AG09319 (cell line): ENCODE measurements around the gene P2RX2.

ENCODE experiments used
- DNase-seq: peaks from one replicate; pipeline ENCODE4 v3.0.0-alpha.2; 2010; ENCODE audit warnings: low read depth; ENCODE audit errors: extremely low read depth
- TF ChIP-seq, protein P1 (sequence below): IDR thresholded peaks from 2 replicates; pipeline ENCODE4 v1.5.1; 2011; ENCODE audit warnings: low read depth, mild to moderate bottlenecking, inconsistent platforms, low read length, moderate library complexity

Gene P2RX2

DNA sequence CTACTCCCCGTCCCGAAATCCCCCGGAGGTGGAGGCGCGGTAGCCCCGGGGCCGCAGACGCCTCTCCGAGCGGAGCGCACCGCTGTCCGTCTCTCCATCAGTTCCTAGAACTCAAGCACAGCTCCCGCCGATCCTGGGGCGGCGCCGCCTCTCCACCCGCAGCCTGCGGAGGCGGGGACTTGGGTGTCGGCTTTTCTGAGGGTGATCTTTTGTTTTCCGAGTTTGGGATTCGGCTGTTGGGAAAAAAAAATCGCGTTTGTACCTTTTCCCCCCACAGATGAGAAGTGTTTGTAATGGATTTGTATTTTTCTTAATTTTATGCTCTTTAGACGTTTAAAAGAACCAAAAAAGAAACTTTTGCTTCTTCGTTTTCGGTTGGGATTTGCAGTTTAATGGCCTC lies 34.8 kb upstream of the P2RX2 start:
- DNase-seq: no peak
- TF ChIP-seq, protein P1, sequence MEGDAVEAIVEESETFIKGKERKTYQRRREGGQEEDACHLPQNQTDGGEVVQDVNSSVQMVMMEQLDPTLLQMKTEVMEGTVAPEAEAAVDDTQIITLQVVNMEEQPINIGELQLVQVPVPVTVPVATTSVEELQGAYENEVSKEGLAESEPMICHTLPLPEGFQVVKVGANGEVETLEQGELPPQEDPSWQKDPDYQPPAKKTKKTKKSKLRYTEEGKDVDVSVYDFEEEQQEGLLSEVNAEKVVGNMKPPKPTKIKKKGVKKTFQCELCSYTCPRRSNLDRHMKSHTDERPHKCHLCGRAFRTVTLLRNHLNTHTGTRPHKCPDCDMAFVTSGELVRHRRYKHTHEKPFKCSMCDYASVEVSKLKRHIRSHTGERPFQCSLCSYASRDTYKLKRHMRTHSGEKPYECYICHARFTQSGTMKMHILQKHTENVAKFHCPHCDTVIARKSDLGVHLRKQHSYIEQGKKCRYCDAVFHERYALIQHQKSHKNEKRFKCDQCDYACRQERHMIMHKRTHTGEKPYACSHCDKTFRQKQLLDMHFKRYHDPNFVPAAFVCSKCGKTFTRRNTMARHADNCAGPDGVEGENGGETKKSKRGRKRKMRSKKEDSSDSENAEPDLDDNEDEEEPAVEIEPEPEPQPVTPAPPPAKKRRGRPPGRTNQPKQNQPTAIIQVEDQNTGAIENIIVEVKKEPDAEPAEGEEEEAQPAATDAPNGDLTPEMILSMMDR: no peak

DNA sequence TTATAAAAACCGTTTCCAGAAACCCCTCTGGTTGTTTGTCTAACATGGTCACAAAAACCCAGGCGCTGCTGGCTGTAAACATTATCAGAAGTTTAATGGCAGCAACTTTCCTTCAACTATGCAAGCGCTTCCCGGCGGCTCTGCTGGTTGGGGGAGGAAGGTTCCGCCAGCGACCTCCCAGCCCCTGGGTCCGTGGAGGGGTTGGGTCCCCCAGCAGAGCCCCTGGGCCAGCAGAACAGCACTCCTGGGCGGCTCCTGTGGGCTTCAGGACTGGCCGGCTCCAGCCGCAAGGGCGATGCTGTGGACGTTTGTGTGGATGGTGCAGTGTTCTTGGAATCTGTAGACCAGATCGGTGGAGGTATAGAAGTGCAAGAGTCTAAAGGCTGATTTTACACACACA lies 34.1 kb upstream of the P2RX2 start:
- TF ChIP-seq, protein P1: no peak
- no peak for DNase-seq

DNA sequence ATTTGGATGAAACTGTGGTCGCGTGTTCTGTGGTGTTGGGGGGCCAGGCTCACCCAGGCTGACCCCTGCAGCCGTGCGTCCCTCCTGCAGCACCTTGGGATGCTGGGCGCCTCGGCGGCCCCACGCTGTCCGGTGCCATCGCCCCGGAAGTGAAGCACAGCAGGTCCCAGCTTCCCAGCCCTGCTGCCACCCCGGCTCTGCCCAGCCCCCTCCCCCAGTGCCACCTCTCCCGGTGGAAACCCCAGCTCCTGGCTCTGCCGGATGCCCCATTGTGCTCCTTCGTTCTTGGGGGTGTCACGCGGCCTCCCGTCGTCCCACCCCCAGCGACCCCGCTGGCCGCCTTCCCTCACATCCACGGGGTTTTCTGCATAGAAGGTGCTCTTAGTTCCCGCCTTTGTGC lies 33.4 kb upstream of the P2RX2 start:
- TF ChIP-seq, protein P1: no peak
- no peak for DNase-seq

DNA sequence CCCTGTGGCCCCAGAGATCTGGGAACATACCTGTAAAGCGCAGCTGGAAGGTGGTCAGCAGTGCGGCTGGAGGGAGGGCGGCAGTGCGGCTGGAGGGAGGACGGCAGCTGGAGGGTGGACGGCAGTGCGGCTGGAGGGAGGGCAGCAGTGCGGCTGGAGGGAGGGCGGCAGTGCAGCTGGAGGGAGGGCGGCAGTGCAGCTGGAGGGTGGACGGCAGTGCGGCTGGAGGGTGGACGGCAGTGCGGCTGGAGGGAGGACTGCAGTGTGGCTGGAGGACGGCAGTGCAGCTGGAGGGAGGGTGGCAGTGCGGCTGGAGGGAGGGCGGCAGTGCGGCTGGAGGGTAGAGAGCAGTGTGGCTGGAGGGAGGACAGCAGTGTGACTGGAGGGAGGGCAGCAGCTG lies 31.6 kb upstream of the P2RX2 start:
- no peak for DNase-seq
- TF ChIP-seq, protein P1: no peak

DNA sequence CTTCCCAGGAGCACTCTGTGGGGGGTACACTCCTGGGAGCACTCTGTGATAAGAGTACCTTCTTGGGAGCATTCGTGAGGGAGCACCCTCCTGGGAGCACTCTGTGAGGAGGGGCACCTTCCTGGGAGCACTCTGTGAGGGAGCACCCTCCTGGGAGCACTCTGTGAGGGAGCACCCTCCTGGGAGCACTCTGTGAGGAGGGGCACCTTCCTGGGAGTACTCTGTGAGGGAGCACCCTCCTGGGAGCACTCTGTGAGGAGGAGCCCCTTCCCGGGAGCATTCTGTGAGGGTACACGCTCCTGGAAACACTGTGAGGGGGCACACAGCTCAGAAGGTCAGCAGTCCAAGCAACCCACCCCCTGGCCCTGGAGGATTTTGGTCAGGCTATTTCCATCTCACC lies 30.8 kb upstream of the P2RX2 start:
- DNase-seq: no peak
- TF ChIP-seq, protein P1: no peak

DNA sequence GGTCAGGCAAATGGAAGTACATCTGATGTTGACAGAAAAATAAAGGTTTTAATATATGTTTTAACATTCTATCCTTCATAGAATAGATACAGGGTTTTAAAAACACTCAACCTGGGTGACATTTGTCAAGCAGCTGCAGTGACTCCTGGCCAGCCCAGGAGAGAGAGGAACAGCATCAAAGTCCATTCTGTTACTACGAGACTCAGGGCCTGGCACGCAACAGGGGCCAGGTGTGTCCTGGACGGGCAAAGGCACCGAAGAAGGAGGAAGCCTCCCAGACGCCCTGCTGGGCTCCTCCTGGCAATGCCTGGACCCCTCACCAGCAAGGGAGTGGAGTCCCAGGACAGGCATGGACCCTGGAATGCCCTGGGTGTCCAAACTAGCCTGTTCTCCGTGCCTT lies 30.3 kb upstream of the P2RX2 start:
- TF ChIP-seq, protein P1: no peak
- no peak for DNase-seq

DNA sequence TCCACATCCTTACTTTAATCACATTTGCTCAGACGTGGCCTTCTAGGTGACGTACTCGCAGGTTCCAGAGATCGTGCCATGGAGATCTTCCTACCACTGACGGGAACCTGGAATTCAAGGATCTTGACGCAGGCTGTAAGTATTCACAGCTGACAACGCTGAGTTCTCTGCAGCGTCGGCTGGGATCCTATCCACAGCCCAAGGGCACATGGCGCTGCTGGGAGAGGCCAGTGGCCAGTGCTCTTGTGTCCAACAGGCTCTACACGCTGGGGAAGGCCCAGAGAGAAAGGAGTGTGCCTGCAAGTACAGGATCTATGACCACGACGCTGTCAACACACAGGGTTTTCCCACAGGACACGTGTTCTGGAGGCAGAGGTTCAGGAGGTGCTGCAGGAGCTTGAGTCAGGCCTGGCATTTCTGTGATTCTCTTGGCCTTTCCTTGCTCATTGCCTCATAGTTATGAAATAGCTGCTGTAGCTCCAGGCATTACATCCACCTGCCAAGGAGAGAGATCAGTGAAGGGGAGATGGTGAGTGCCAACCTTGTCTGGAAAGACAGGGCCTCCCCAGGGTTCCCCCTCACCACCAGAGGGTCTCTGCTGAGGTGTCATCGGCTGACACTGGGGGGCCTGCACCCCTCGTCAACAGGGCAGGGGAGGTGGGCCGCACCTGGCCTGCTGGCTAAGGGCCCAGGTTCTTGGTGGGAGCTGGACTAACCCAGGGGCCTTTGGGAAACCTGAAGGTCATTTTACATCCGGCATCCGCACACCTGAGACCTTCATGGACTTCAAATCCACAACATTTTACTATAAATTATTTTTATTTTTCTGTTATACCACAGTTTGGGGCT lies 29.5 kb upstream of the P2RX2 start:
- TF ChIP-seq, protein P1: no peak
- no peak for DNase-seq
